Right ventricle myocardium superior (tissue), 1 donor: ENCODE measurements around the gene ASCL2. TPM values are rescaled to one million over a fixed set of nuclear protein-coding genes. Genes with fewer than 3 reads are reported as not detected.
A peak's percentile ranks its signal among the peaks of the same experiment; 100 is the strongest.
"Not testable (repeated sequence)": the region's sequence is repeated elsewhere in the genome, so short reads cannot be mapped to it uniquely, and the experiment has no call there.

Experiments used
- ATAC-seq: fragments of 200-7000 bp; cut with Tn5 transposase; one replicate; pipeline ENCODE4 v1.9.1; 2020; ENCODE audit warnings: mild to moderate bottlenecking; ENCODE audit not compliant: poor library complexity
- DNase-seq: peaks from one replicate; pipeline ENCODE4 v3.0.0-alpha.2; 2020
- intact Hi-C: fragments of 100-400 bp; cut with DNase I; formaldehyde crosslinking; loops from one replicate; pipeline ENCODE4 v1.11.2; 2022
- total RNA-seq: library from RNA; stranded (reverse); fragmentation: NEBNext Ultra II Directional; extraction: Animal tissue kit (Norgen Biotek cat#: 25700); gene quantifications from one replicate; pipeline ENCODE4 v1.2.1, GENCODE V29; 2021
- donor health status: DM: no; HTN: yes; CAD: no; lungs with severe emphysema.

ASCL2 gene
- total RNA-seq, 1 donor from 2014 or later = 0.11 TPM

DNA sequence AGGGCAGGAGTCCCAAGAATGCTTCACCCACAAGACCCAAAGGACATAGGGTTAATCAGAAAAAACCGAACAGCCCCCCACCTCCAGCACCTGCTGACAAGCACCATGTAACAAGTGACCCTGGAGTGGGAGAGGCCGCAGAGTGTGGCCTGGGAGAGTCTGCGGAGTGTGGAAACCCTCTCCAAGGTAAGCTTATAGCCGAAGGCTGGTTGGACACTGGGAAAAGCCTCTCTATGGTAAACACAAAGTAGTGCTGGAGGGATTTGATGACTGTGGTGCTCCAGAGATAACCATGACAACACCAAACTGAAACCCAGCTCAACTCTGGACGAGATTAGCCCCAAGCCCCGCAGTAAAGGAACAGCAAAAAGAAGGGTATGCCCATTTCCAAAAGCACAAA, 19.2 kb downstream of the ASCL2 start:
- DNase-seq (no peak), ATAC-seq (no peak)
- intact Hi-C loops = no loop called here

GRCh38 chr11:2250485-2250884, 19.9 kb downstream of the ASCL2 start:
- DNase-seq = no peak
- intact Hi-C loops = no loop called here
- ATAC-seq = no peak

DNA sequence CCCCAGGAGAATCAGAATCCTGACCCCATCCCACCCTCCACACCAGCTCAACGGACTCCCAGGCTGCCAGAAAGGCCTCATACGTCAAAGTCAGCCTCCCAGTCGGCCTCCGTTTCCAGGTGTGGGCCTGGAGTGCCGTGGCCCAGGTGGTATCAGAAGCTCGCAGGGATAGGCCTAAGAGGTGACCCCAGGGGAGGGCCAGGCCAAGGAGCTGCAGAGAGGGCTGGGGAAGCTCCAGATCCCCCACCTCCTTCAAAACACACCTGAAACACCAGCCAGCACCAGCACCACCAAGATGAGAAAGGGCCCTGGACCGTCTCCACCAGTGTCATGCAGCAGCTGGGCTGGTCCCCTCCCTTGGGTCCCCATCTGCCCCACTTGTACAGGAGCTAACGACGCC, 20.3 kb downstream of the ASCL2 start:
- no peak for ATAC-seq
- no peak for DNase-seq

GRCh38 chr11:2249189-2249916, 21.0 kb downstream of the ASCL2 start:
- no peak for ATAC-seq
- DNase-seq = no peak
- intact Hi-C loops = no loop called here

More for the DNA sequence above, 20.3 kb downstream of the ASCL2 start:
- intact Hi-C loops = no loop called here

GRCh38 chr11:2248762-2249161, 21.6 kb downstream of the ASCL2 start:
- intact Hi-C loops = no loop called here
- ATAC-seq (no peak), DNase-seq (no peak)

DNA sequence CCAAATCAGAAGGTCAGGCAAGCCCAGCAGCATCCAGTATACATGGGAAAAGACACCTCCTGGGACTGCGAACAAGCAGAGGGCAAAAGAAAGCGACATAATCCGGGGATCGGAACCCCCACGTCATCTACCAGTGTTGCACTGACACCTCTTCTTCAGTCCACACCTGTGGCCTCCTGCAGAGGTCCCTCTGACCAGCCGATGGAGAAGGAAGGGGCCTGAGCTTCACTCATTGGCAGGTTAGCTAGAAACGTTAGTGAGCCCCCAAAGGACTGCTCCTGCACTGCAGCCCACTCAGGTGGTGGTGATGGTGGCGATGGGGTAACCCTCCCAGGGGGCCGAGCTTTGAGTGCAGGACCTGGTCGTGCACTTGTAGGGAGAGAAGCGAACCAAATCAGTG, 22.1 kb downstream of the ASCL2 start:
- ATAC-seq (no peak), DNase-seq (no peak)
- intact Hi-C loops = no loop called here

- ATAC-seq (no peak), DNase-seq (no peak)
- intact Hi-C loops = no loop called here
Measured at GRCh38 chr11:2247496-2247895, 22.9 kb downstream of the ASCL2 start.

- no peak for DNase-seq
- no peak for ATAC-seq
- intact Hi-C loops = no loop called here
Measured at GRCh38 chr11:2240834-2241233, 29.6 kb downstream of the ASCL2 start.

GRCh38 chr11:2237457-2238238, 32.7 kb downstream of the ASCL2 start:
- no peak for DNase-seq
- no peak for ATAC-seq
- intact Hi-C loops = no loop called here

GRCh38 chr11:2236381-2237134, 33.8 kb downstream of the ASCL2 start:
- DNase-seq, intact Hi-C loops, ATAC-seq: not testable (repeated sequence)

DNA sequence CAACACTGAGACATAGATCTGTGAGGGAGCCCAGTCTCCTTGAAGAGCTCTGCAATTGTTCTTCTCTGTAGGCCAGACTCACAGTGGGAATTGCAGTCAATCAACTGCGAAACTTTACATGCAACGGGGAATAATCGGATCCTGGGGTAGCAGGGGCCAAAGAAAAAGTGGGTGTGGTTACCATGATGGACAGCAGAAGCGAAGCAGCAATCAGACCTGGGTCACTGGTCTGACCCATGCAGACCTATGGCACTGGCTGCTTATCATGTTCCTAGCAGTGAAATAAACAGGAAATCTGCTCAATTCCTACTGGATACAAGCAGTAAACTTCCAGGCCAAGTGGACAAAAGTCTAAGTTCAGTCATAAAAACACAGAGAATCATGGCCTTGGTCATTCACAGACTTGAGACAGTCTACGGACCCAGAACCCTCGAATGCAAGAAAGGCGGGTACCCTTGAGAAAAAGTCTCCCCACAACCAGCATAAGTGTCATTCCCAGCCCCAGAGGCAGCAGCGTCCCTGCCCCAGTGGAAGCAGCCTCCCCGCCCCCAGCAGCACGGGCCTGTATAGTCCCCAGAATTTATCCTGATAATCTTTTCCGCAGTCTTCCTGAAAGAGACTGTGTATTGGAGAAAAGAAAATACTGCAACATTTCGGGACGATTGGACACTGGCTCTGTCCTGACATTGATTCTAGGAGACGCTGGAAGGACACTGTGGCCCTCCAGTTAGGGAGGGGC, 34.6 kb downstream of the ASCL2 start:
- intact Hi-C loops = no loop called here
- no peak for ATAC-seq
- DNase-seq = no peak

DNA sequence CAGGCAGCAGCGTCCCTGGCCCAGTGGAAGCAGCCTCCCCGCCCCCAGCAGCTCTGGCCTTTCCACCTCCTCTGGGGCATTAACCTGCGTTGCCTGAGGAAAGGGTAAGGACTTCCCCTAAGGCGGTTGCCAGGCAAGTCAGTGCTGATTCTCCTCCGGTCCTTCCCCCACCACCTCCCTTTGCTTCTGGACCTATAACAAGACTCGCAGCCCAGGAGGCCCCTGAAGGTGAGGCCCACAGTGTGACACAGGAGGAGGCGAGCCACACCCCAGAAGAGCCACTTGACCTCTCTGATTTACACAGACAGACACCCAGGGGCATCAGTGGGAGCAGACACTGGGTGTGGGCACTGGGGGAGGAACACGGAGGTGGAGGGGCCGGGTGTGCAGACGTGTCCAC, 35.4 kb downstream of the ASCL2 start:
- intact Hi-C loops = no loop called here
- ATAC-seq = no peak
- DNase-seq = no peak

GRCh38 chr11:2233693-2234455, 36.5 kb downstream of the ASCL2 start:
- no peak for ATAC-seq
- intact Hi-C loops = no loop called here
- no peak for DNase-seq

DNA sequence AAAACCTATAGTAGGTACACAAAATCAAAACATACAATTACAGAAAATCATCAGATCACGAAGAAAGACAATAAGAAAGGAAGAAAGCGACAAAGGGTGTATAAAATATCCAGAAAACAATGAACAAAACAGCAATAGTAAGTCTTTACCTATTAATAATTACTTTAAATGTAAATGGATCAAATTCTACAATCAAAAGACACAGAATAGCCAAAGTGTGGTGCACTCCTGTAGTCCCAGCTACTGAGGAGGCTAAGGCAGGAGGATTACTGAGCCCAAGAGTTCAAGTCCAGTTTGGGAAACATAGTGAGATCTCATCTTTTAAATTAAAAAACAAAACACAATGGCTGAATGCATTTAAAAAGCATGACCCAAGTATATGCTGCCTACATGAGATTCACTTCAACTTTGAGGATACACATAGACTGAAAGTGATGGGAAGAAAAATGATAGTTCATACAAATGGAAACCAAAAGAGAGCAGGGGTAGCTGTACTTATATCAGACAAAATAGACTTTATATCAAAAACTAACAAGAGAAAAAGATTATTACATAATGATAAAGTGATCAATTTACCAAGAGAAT, 40.6 kb downstream of the ASCL2 start:
- no peak for ATAC-seq
- no peak for DNase-seq

DNA sequence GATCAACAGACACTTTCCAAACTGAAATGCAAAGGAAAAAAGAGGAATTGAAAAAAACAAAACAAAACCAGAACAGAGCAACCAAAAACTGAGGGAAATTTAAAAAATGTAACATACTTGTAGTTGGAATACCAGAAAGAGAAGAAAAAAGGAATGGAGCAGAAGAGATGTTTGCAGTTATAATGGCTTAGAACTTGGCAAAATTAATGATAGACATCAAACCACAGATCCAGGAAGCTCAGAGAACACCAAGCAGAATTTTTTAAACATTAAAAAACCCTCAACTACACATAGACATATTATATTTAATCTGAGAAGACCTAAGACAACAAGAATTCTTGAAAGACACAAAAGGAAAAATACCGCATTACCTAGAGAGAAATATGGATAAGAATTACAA, 46.1 kb downstream of the ASCL2 start:
- DNase-seq (no peak), ATAC-seq (no peak)
- intact Hi-C loops = no loop called here

More for the DNA sequence above, 40.6 kb downstream of the ASCL2 start:
- intact Hi-C loops = no loop called here

DNA sequence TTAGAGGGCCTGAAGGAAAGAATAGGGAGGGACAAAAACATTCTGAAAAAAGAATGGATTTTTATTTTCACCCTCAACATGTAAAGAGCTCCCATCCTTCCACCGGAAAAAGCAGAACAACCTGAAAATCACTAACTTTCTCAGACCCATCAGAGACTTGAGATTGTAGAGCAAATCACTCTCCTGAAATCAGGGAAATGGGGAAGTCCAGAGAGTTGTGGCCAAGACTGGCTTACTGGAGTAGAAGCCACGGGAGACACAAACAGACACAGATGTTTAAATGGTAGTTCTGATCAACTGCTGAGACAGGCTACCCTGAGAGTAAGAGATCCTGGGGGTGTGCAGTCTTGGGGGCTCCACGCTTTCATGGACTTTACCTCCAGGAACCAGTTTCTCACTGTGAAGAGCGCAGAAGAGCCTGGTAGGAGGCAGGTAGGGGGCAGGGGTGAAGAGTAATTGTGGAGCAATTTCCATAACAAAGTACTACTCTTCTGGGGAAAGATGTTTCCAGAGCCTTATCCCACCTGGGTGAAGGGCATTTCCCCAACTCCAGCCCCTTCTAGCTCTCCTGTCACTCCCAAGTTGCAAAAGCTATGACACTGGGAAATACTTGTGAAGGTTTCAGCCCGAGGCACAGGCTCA, 47.1 kb downstream of the ASCL2 start:
- intact Hi-C loops = no loop called here
- ATAC-seq = no peak
- DNase-seq = no peak

DNA sequence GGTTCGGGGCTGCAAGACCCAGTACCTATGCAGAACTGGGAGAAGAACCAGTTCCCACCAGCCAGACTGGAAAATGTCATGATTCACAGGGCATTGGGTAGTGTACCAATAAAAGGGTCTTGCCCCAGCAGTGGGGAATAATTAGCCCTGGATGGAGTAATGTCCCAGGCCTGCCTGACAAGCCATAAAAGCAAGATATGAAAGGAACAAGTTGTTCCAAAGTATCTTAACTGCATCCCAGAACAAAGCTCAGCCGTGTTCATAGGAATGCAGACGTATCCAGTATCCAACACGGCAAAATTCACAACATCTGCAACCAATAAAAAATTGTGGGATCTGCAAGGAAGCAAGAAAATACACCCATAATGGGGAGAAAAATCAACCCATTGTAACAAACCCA, 47.9 kb downstream of the ASCL2 start:
- ATAC-seq (peak; percentile 45), DNase-seq (no peak)
- intact Hi-C loops = no loop called here
